Activated gamma-delta T cell treated with anti-CD3 and anti-CD28 coated beads, Interleukin-2, amount 50 U/mL, for 16 hours (primary cell): ENCODE data around the gene SNAP23.
A peak's percentile ranks its signal among the peaks of the same experiment; 100 is the strongest.

Source experiments
- DNase-seq: peaks from one replicate; pipeline ENCODE4 v3.0.0-alpha.2; 2020; ENCODE audit warnings: low read depth

The SNAP23 gene

DNA sequence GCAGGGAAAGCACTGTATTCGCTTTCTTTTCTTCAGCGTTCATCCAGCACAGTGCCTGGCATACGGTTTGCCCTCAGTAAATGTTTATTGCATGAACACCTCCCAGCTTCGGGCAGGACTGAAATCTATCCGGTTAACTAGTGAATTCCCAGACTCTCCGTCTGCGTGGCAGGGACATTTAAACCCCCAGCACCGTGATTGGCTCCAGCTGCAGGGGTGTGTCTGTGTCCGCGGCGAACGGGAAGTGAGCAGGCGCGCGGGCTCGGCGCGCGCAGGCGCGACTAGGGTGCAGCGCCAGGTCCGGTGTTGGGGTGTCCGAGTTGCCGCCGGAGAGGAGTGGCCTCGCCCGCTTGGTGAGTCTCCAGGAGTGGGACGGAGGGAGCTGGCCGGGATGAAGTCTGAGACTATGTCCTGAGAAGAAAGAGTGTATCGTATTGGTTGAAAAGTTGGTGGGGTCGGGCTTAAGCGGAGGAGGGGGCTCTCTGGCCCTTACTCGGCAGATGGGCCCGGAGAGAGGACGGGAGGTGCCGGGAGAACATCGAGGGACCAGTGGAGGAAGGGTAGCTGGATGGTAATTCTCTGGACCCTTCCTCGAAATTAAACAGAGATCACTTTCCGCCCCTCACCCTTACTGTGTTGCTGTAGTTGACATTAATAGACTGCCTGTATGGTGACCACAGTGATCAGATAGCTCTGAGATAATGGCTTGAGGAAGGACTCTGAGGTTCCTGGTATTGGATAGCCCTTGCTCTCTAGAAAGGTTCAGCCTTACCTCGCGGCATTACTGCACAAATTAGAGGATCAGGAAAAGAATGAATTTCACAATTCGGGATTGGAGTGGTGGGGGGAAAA lies at the start of gene SNAP23:
Gene SNAP23, plus strand, starts transcription at position 274 of the 852 bp plus-strand sequence. CDS start 16,213 bp downstream, outside the sequence.
- DNase-seq, result peak; percentile 70

GRCh38 chr15:42447599-42447998 lies 47.8 kb upstream of the SNAP23 start:
- no peak for DNase-seq

GRCh38 chr15:42448281-42448680 lies 47.2 kb upstream of the SNAP23 start:
- DNase-seq, result no peak

- DNase-seq, result no peak
These were observed 45.5 kb upstream of the SNAP23 start for GRCh38 chr15:42449770-42450424.

DNA sequence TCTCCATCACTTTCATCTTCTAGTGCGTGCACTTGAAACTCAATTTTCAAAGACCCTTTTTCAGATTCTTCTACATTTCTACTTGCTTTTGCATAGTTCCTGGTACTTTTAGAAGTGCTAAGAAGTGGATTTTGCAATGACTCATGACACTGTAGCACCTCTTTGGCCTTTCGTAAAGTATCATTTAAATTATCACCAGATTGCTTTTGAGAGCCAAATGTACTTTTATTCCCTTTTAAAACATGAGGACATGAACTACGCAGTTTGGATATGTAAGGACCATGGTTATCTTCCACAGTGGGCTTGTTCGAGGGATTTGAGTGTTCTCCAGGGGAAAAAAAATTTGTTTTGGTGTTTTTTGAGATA lies 45.0 kb upstream of the SNAP23 start:
- no peak for DNase-seq

DNA sequence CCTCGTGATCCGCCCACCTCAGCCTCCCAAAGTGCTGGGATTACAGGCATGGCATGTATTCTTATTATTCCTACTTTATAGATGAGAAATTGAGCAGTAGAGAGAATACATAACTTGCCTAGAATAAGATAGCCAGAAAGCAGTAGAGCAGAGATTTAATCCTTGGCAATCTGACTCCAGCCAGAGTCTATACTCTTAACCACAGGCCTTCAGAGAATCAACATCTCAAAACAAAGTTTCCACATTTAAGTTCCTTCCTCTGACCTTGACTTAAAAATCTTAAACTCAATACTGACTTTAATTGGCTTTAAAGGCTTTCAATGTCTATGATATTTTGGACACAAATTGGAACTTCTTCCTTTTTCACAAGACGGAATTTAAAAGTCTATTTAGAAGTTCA lies 41.6 kb upstream of the SNAP23 start:
- DNase-seq, result no peak

- DNase-seq, result no peak
These were observed 38.9 kb upstream of the SNAP23 start for GRCh38 chr15:42456531-42456930.

- no peak for DNase-seq
These were observed 38.5 kb upstream of the SNAP23 start for GRCh38 chr15:42456971-42457370.

DNA sequence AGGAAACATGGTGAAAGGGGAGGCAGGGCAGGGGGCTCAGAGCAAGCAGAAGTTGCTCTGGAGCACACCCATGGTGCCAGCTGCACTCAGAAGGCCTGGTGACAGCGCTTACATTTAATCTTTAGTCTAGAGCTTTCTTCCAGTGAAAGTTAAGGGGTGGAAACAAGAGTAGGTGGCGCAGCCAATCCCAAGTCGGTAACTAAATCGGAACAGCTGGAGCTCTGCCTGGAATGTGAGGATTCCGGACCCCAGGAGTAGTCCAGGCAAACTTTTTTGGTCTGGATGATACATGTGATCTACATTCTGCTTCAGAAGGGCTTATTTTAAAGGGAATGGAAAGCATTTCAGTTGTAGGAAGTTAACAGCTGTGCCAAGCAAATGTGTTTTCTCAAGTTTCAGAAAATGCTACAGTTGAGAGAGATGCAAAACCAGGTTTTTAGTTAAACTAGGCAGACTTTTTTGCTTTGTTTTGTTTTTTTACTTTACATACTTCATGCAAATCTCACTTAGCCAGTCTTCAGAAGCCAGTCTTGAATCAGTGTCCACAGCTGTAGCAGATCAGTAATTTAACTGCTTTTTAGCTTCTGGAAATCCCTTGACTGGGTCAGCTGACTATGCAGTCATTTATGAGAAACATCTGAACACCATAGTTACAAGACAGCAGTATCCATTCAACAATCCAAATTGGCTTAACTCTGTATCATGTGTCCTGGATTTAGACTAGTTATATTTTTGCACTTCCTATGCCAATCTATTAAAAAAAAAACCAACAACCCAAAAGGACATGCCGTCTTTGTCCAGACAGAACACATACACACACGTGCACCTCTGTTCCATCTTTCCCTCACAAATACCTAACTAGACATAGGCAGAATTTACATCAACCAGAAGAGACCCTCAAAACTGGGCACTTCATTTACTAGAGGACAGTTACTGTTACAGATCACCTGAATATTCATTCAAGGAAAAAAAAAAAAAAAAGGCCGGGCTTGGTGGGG lies 37.7 kb upstream of the SNAP23 start:
- DNase-seq, result no peak

DNA sequence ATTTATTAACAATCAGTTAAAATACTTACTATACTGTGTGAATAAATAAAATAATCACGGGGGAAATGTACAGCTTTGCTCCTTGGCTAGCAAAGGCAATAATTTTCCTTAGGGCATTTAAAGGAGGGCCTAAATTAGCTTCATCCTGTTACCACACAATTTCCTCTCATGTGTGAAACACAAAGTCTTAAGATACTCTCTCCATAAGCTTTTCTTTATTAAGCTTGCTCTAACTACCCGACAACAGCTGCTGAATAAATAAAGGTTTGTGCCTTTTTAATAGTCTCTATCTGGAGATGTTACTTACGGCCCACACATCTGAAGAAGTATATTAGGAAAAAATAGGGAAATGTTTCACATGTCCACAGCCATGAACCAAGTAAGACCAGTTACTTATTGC lies 34.2 kb upstream of the SNAP23 start:
- DNase-seq, result no peak

- DNase-seq, result no peak
These were observed 29.7 kb upstream of the SNAP23 start for GRCh38 chr15:42465520-42466259.

- no peak for DNase-seq
These were observed 24.4 kb upstream of the SNAP23 start for GRCh38 chr15:42471002-42471401.

- no peak for DNase-seq
These were observed 20.6 kb upstream of the SNAP23 start for GRCh38 chr15:42474827-42475226.

- no peak for DNase-seq
These were observed 12.7 kb upstream of the SNAP23 start for GRCh38 chr15:42482701-42483100.

GRCh38 chr15:42483677-42484076 lies 11.8 kb upstream of the SNAP23 start:
- no peak for DNase-seq

GRCh38 chr15:42490291-42490670 lies 5.2 kb upstream of the SNAP23 start:
- DNase-seq, result no peak

DNA sequence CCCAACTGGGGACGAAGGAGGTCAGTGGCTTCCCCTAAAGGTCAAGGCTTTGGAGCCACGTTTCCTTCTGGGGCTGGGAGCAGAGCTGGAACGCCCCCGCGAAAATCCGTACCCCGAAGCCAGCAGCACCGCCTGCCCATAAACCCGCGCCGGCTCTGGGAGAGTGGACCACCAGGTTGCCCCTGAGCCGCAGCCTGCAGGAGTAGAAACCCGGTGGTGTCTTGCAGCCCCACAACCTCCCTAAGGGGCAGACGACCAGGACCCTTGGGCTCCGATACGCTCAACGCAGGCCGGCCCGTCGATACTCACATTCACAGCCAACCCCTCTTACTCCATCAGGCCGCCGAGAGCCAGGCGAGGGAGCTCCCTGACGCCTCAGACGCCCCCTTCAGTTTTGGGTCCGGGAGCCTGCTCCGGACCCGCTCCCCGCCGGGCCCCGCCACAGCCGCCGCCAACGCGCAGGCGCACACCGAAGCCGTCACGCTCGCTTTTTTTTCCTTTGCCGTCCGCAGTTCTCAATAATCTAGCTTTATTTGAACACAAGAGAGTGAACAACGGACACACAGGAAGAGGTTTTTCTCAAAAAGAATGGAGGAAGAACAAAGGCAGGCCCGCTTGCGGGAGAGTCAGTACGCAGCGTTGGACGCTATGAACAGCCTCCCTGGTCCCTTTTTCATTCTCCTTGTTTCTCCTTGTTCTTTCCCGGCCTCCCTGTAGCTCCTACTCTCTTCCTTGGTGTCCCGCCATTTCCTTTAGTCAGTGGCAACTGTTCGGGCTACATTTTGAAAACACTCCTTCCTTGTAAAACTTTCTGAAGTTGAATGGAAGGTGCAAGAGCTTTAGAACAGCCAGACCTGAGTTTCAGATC lies 4.5 kb upstream of the SNAP23 start, which contains the start of gene ZNF106:
Gene ZNF106, minus strand, starts transcription at position 471 of the 868 bp plus-strand sequence. CDS start 18,852 bp downstream, outside the sequence.
- DNase-seq, result peak; percentile 81

GRCh38 chr15:42491539-42492225 lies 3.8 kb upstream of the SNAP23 start:
- DNase-seq, result no peak

GRCh38 chr15:42493679-42494078 lies 1.8 kb upstream of the SNAP23 start:
- DNase-seq, result no peak

DNA sequence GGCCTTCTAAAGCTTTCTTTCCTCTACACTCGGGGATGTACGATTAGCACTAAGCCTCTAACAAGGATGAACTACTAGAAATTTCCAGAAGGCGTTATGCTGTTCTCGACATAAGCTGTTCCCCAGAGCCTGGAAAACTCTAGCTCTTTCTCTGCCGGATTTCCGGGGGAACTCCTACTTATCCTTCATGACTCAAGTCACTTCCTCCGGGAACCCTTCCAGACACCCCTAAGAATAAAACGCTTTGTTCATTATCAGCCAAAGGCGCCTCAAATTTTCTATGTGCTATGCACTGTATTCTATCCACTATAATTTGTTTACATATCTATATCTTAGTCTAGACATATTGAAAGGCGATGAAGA lies 455 bp upstream of the SNAP23 start:
- DNase-seq, result no peak
